K562 (cell line): ENCODE measurements around the gene PCDH9. TPM values are rescaled to one million over a fixed set of nuclear protein-coding genes. Genes with fewer than 3 reads are reported as not detected.
A peak's percentile ranks its signal among the peaks of the same experiment; 100 is the strongest.

Experiments
- ATAC-seq: fragments of 200-7000 bp; cut with Tn5 transposase; 3 replicates; pipeline ENCODE4 v1.9.1; 2020; ENCODE audit warnings: moderate library complexity
- BruUV-seq: library from RNA; stranded (reverse); fragments of 400-500 nt; replicated peaks from 2 replicates; lab custom pipeline; 2021; lab: Mats Ljungman, UMichigan
- CTCF ChIA-PET: fragments of 300-600 bp; formaldehyde crosslinking; extraction: SDS; loops from one replicate; lab custom pipeline; 2021; ENCODE audit warnings: low intra/inter-chr PET ratio; lab: Yijun Ruan, JAX
- POLR2A ChIA-PET: fragments of 300-600, 350-650 bp; sonication (Branson Sonifier 250); formaldehyde crosslinking; extraction: SDS; loops from one replicate; lab custom pipeline; 2021; ENCODE audit warnings: antibody characterized with exemption, inconsistent platforms; lab: Yijun Ruan, JAX
- DNase-seq, 4 experiments: peaks; one replicate each; pipeline versions ENCODE4 v3.0.0 to v3.0.0-alpha.2; 2011 to 2018; ENCODE audit warnings: low spot score in 3 of 4, mixed read lengths in 3 of 4; ENCODE audit errors: extremely low read depth in 1 of 4
- FAIRE-seq: peaks from 2 replicates; lab custom pipeline; 2011; peaks lifted over from hg19 to GRCh38; lab: Jason Lieb, UNC
- H2AFZ ChIP-seq: 2 replicates; pipeline ENCODE4 v1.6.0; 2011; ENCODE audit warnings: low read depth, low read length, control low read depth, inconsistent platforms
- H3K27ac ChIP-seq: fragments of 200-600 bp; 3 replicates; pipeline ENCODE4 v1.8.0; 2011; ENCODE audit warnings: low read depth, mild to moderate bottlenecking, control low read depth, inconsistent platforms, low read length, moderate library complexity, mixed read lengths; ENCODE audit errors: extremely low read depth
- H3K27me3 ChIP-seq, 2 experiments: fragments of 300-600 bp in 1 of 2; 2 replicates in 1 of 2; 3 replicates in 1 of 2; pipeline versions ENCODE4 v1.6.0 to v1.8.0; 2011; ENCODE audit warnings: inconsistent platforms in 2 of 2, low read length in 2 of 2, mild to moderate bottlenecking in 1 of 2, mixed read lengths in 1 of 2, moderate library complexity in 1 of 2; ENCODE audit not compliant: control insufficient read depth in 2 of 2, insufficient read depth in 2 of 2
- H3K36me3 ChIP-seq: fragments of 300-600 bp; 3 replicates; pipeline ENCODE4 v1.8.0; 2011; ENCODE audit warnings: mild to moderate bottlenecking, low read length, inconsistent platforms; ENCODE audit not compliant: control insufficient read depth, insufficient read depth
- H3K4me1 ChIP-seq, 2 experiments: fragments of 200-600 bp in 1 of 2; replicated peaks in 1 of 2; 2 replicates in 1 of 2; 3 replicates in 1 of 2; pipeline versions ENCODE4 v1.5.1 to v1.8.0; 2011; ENCODE audit warnings: inconsistent platforms in 2 of 2, low read length in 2 of 2, mild to moderate bottlenecking in 1 of 2, mixed read lengths in 1 of 2, moderate library complexity in 1 of 2; ENCODE audit not compliant: control insufficient read depth in 2 of 2, insufficient read depth in 2 of 2
- H3K4me2 ChIP-seq: 2 replicates; pipeline ENCODE4 v1.6.1; 2011; ENCODE audit warnings: low read length, control low read depth, inconsistent platforms, mixed read lengths; ENCODE audit not compliant: insufficient read depth
- H3K4me3 ChIP-seq: fragments of 200-600 bp; sonication (generic), shearing (Covaris generic); 2 replicates; pipeline ENCODE4 v1.5.1; 2016; ENCODE audit warnings: control low read depth, inconsistent platforms
- H3K79me2 ChIP-seq: fragments of 200-600 bp; 3 replicates; pipeline ENCODE4 v1.8.0; 2011; ENCODE audit warnings: low read length, inconsistent platforms; ENCODE audit not compliant: control insufficient read depth, insufficient read depth
- H3K9ac ChIP-seq, 2 experiments: 2 replicates each; pipeline versions ENCODE4 v1.6.0 to v1.6.1; 2011; ENCODE audit warnings: low read depth in 2 of 2, low read length in 2 of 2, control low read depth in 1 of 2, inconsistent platforms in 1 of 2, mild to moderate bottlenecking in 1 of 2, mixed read lengths in 1 of 2; ENCODE audit not compliant: insufficient read depth in 1 of 2
- H3K9me1 ChIP-seq: one replicate; pipeline ENCODE4 v1.6.0; 2011; ENCODE audit warnings: inconsistent platforms, mild to moderate bottlenecking, low read length, moderate library complexity; ENCODE audit not compliant: control insufficient read depth, insufficient read depth
- H3K9me3 ChIP-seq: replicated peaks from 2 replicates; pipeline ENCODE4 v1.5.1; 2011; ENCODE audit warnings: low read depth, low read length, inconsistent platforms; ENCODE audit not compliant: control insufficient read depth, insufficient read depth
- H4K20me1 ChIP-seq: replicated peaks from 2 replicates; pipeline ENCODE4 v1.6.1; 2011; ENCODE audit warnings: low read length, inconsistent platforms, mixed read lengths; ENCODE audit not compliant: control insufficient read depth, insufficient read depth
- CBFA2T2 ChIP-seq: fragments of 450-650 bp; conservative IDR thresholded peaks from 2 replicates; pipeline ENCODE4 v1.6.1; 2017; ENCODE audit warnings: mild to moderate bottlenecking
- CBFA2T3 ChIP-seq: fragments of 450-650 bp; IDR thresholded peaks from 2 replicates; pipeline ENCODE4 v1.6.1; 2017
- HEY1 ChIP-seq: fragments of 250-450 bp; sonication (Bioruptor Pico); IDR thresholded peaks from 2 replicates; pipeline ENCODE4 v1.5.0; 2020; ENCODE audit warnings: mild to moderate bottlenecking, moderate library complexity, borderline replicate concordance
- JUND ChIP-seq, 2 experiments: IDR thresholded peaks; 2 replicates in 1 of 2; 3 replicates in 1 of 2; pipeline ENCODE4 v1.6.1; 2011; ENCODE audit warnings: borderline replicate concordance in 2 of 2, low read depth in 2 of 2, low read length in 2 of 2, improper control_type of control experiment in 1 of 2, missing biosample characterization in 1 of 2, missing genetic modification characterization in 1 of 2, missing genetic modification reagents in 1 of 2
- MEIS2 ChIP-seq: fragments of 450-650 bp; IDR thresholded peaks from 2 replicates; pipeline ENCODE4 v1.6.1; 2014; ENCODE audit warnings: mild to moderate bottlenecking; ENCODE audit not compliant: partially characterized antibody
- PBX2 ChIP-seq, 2 experiments: IDR thresholded peaks in 1 of 2; conservative IDR thresholded peaks in 1 of 2; 2 replicates each; pipeline ENCODE4 v1.6.1; 2016; ENCODE audit warnings: low read depth in 2 of 2, mild to moderate bottlenecking in 1 of 2, missing compliant biosample characterization in 1 of 2, missing genetic modification characterization in 1 of 2, moderate library complexity in 1 of 2
- TAL1 ChIP-seq: fragments of 450-650 bp; IDR thresholded peaks from 2 replicates; pipeline ENCODE4 v1.6.1; 2016; ENCODE audit warnings: mild to moderate bottlenecking
- TCF3 ChIP-seq: sonication (generic); formaldehyde crosslinking; IDR thresholded peaks from 2 replicates; pipeline ENCODE4 v1.4.0; 2020; ENCODE audit warnings: mild to moderate bottlenecking, missing genetic modification reagents
- ZBTB34 ChIP-seq: fragments of 250-450 bp; sonication (Bioruptor Pico); IDR thresholded peaks from 2 replicates; pipeline ENCODE4 v1.8.0; 2021; ENCODE audit warnings: mild to moderate bottlenecking, moderate library complexity
- WGBS: fragments of 100-300 bp; shearing (Covaris generic); methylation state at CpG from one replicate; pipeline ENCODE4 v1.1.6; 2016; ENCODE audit warnings: low coverage, mixed read lengths; ENCODE audit not compliant: insufficient coverage; ENCODE audit errors: missing lambda C conversion rate; 5-methylcytosine and 5-hydroxymethylcytosine counted together
- in situ Hi-C: fragments of 300-500 bp; cut with MboI; formaldehyde crosslinking; loops from 4 replicates; pipeline ENCODE4 v1.15.0; 2018; ENCODE audit warnings: inconsistent platforms, mixed read lengths
- intact Hi-C: fragments of 100-400 bp; cut with micrococcal nuclease; formaldehyde crosslinking; loops from 2 replicates; pipeline ENCODE4 v1.14.2; 2022
- polyA plus RNA-seq, 8 experiments: library from polyadenylated mRNA; depleted of rRNA in 4 of 8; stranded (reverse) in 5 of 8; unstranded in 3 of 8; fragments of >200 nt; fragmentation: Nextera tagmentation in 2 of 8; fragmentation: Illumina TruSeq in 1 of 8; extraction: Ambion mirVana in 2 of 8; extraction: Trizol in 1 of 8; gene quantifications; 2 replicates each; pipeline versions ENCODE4 v1.2.1 to v1.2.3, GENCODE V29; 2011 to 2014; ENCODE audit warnings: inconsistent platforms in 1 of 8, missing spikeins in 1 of 8
- total RNA-seq, 7 experiments: library from RNA; depleted of rRNA in 6 of 7; stranded (reverse); fragments of >200 nt in 6 of 7; fragmentation: Illumina TruSeq in 2 of 7; extraction: Trizol in 2 of 7; gene quantifications; 2 replicates each; pipeline versions ENCODE4 v1.2.1 to v1.2.3, GENCODE V29; 2011 to 2021; ENCODE audit warnings: low replicate concordance in 1 of 7
- TF ChIP-seq, protein P1 (sequence below): fragments of 450-650 bp; IDR thresholded peaks from 2 replicates; pipeline ENCODE4 v1.6.1; 2016

PCDH9 gene
- total and polyA plus RNA-seq, 9 of the 15 experiments (the other 6 are each of a cell fraction or from before 2014, with no cell fraction given): 1.1 to 6.7 (median 4.9) TPM

- H3K9ac ChIP-seq: no peak overlapping the region
- ATAC-seq (peak; percentile 39; the same call in 2 of the 3 replicates), DNase-seq (peak in 3 of 4 experiments; percentile 2 to 15 (median 2)), FAIRE-seq (no peak)
- H3K4me1 ChIP-seq: no peaks in the 10 kb centered on the region; a peak in 1 of 5 replicates
- in situ Hi-C loops (no loop called here), intact Hi-C loops (no loop called here)
- 7% methylated on average over 4 of the region's 5 CpGs for WGBS
- no peak overlapping the region for H3K27ac ChIP-seq
- no peak overlapping the region for H3K4me3 ChIP-seq
- ChIA-PET POLR2A (no interaction called here), CTCF (no interaction called here)
- TF ChIP-seq CBFA2T3 (peak; percentile 66), HEY1 (no peak), CBFA2T2 (peak; percentile 46; the same call in 1 of the 2 replicates), TCF3 (CRISPR knock-in tag) (peak; percentile 22; the same call in 1 of the 2 replicates), ZBTB34 (CRISPR knock-in tag) (no peak), JUND (IDR thresholded peaks at IDR 0.05; ENCODE audit: borderline replicate concordance, low read depth, low read length) (no peak), JUND (tag; IDR thresholded peaks at IDR 0.05; ENCODE audit: borderline replicate concordance, low read depth, low read length) (no peak), MEIS2 (peak; percentile 66), PBX2 (CRISPR knock-in tag; IDR thresholded peaks at IDR 0.05; ENCODE audit: low read depth) (no peak), PBX2 (tag; conservative IDR thresholded peaks at IDR 0.05; ENCODE audit: low read depth) (peak; percentile 63), TAL1 (peak; percentile 55; the same call in 1 of the 2 replicates)
- TF ChIP-seq, protein P1, sequence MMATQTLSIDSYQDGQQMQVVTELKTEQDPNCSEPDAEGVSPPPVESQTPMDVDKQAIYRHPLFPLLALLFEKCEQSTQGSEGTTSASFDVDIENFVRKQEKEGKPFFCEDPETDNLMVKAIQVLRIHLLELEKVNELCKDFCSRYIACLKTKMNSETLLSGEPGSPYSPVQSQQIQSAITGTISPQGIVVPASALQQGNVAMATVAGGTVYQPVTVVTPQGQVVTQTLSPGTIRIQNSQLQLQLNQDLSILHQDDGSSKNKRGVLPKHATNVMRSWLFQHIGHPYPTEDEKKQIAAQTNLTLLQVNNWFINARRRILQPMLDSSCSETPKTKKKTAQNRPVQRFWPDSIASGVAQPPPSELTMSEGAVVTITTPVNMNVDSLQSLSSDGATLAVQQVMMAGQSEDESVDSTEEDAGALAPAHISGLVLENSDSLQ: peak; percentile 68
- H3K4me2 ChIP-seq: no peak overlapping the region
- H3K79me2 ChIP-seq: no peaks in the 10 kb centered on the region
- no peaks in the 10 kb centered on the region for H3K36me3 ChIP-seq
- no peaks in the 10 kb centered on the region for H3K9me1 ChIP-seq
- no TSS peak for BruUV-seq
- H2AFZ ChIP-seq: no peak overlapping the region
- no peaks in the 10 kb centered on the region for H4K20me1 ChIP-seq
- H3K27me3 ChIP-seq: no peaks in the 10 kb centered on the region
- no peaks in the 10 kb centered on the region for H3K9me3 ChIP-seq
These were observed 435.6 kb downstream of the PCDH9 start for GRCh38 chr13:66794340-66795031.
